GM10266 (cell line): ENCODE measurements around the gene ZNF879.

ENCODE experiments used
- DNase-seq: peaks from one replicate; pipeline ENCODE4 v3.0.0; 2012; ENCODE audit errors: extremely low spot score
- CTCF ChIP-seq: IDR thresholded peaks from 2 replicates; pipeline ENCODE4 v1.5.1; 2012; ENCODE audit warnings: mild to moderate bottlenecking, low read depth; ENCODE audit not compliant: control insufficient read depth, insufficient read depth; ENCODE audit errors: missing control alignments

The ZNF879 gene

DNA sequence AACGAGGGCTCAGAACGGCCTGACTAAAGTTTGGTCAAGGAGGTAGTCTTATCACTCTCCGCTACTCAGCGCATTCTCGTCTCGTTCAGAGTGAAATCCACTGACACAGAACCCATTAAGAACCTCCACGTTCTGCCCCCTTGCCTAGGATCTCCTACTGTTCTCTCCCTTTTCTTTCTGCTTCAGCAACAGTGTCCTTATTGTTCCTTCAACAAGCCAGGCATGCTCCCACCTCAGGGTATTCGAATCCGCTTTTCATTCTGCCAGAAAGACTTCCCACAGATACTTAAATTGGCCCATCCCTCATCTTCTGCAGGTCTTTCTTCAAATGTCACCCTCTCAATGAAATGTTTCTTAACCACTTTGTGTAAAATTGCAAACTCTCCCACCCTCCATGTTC is 32.2 kb downstream of the ZNF879 start:
- no peak for TF ChIP-seq CTCF
- no peak for DNase-seq

DNA sequence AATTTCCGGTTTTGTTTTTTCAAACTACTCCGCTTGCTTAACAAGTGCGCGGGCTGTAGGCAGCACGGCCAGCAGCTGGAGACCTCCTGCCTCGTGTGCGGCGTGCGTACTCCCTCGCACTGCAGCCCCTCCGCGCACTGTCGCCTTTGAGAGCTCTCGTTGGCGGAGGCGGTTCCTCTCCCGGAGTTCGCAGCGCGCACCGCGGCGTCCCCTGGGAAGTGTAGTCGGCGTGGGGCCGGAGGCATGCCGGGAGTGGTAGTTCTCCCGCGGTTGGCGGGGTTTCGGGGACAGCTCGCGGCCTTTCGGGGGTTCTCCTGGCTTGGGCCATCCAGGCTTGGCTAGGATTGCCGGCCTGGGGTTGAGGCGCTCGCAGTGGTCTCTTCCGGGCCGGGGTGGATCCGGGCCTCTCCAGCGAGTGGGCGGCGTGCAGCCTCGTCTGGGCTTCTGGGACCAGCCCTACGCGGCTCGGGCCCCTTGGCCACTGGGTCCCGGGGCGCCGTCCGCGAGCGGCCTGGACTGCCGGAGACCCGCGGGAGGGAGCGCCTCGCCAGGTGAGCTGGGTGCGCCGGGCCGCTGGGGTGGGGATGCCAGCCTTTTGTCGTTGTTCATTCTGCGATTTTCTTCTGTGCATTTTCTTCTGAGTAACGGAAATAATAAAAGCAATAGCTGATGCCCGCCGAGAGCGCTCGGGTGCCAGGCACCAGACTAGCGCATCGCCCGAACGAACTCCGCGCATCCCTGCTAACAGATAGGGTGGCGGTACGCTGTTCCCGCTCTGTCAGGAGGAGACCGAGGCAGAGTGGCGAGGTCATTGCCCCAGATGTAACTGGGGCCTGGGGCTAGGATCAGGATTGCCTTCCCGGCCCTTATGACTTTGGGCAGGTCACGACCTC is 36.8 kb downstream of the ZNF879 start, which contains the start of gene ZNF354C:
TSS of gene ZNF354C (plus strand) at position 258 of the 893 bp plus-strand sequence. CDS start 1,696 bp downstream, outside the sequence.
- no peak for TF ChIP-seq CTCF
- peak; percentile 11 for DNase-seq

GRCh38 chr5:179061025-179061424 is 37.4 kb downstream of the ZNF879 start:
- TF ChIP-seq CTCF = no peak
- DNase-seq = no peak

GRCh38 chr5:179065703-179066102 is 42.1 kb downstream of the ZNF879 start:
- TF ChIP-seq CTCF = no peak
- no peak for DNase-seq

DNA sequence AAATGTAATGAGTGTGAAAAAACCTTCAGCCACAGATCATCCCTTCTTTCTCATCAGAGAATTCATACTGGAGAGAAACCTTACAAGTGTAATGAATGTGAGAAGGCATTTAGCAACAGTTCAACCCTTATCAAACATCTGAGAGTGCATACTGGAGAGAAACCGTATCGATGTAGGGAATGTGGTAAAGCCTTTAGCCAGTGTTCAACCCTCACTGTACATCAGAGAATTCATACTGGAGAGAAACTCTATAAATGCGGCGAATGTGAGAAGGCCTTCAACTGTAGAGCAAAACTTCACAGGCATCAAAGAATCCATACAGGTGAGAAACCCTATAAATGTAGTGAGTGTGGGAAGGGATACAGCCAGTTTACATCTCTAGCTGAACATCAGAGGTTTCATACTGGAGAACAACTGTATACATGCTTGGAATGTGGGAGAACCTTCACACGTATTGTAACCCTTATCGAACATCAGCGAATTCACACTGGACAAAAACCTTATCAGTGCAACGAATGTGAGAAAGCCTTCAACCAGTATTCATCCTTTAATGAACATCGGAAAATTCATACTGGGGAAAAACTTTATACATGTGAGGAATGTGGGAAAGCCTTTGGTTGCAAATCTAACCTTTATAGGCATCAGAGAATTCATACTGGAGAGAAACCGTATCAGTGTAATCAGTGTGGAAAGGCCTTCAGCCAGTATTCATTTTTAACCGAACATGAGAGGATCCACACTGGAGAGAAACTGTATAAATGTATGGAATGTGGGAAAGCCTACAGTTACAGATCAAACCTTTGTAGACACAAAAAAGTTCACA is 55.8 kb downstream of the ZNF879 start:
- TF ChIP-seq CTCF = no peak
- no peak for DNase-seq

DNA sequence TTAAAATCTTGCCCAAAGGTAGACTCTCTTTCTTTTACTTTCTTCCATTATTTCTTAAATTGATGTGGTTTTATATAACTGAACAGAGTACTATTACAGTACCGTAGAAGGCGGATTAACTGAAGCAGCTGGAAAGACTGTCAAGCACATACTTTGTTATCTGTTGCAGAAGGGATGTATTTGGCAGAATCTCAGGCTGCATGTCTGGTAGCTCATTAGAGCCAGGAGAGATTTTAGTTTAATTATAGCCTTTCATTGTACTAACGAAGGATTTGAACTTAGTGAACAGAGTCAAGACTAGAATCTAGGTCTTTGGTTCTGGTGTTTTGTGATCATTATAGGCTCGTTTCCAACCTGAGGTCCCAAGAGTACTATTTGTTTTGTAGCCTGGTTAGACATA is 57.1 kb downstream of the ZNF879 start:
- no peak for DNase-seq
- TF ChIP-seq CTCF = no peak
